GM12878 (cell line): Measurements from ENCODE around the gene RABL3. TPM values are rescaled to one million over a fixed set of nuclear protein-coding genes. Genes with fewer than 3 reads are reported as not detected.

Source experiments
- ATAC-seq: fragments of 200-7000 bp; cut with Tn5 transposase; 3 replicates; pipeline ENCODE4 v1.9.1; 2020; ENCODE audit warnings: mild to moderate bottlenecking, moderate library complexity
- BruUV-seq: library from RNA; stranded (reverse); fragments of 400-500 nt; replicated peaks from 2 replicates; lab custom pipeline; 2021; lab: Mats Ljungman, UMichigan
- CTCF ChIA-PET: fragments of 300-600 bp; sonication (Branson Sonifier 250); formaldehyde crosslinking; extraction: SDS; loops from one replicate; lab custom pipeline; 2021; ENCODE audit warnings: inconsistent platforms; lab: Yijun Ruan, JAX
- POLR2A ChIA-PET: fragments of 350-600 bp; formaldehyde crosslinking; extraction: SDS; loops from one replicate; lab custom pipeline; 2021; ENCODE audit warnings: inconsistent platforms; lab: Charles Lee
- RAD21 ChIA-PET: fragments of 300-600 bp; sonication (Branson Sonifier 250); formaldehyde crosslinking; loops from one replicate; lab custom pipeline; 2023; ENCODE audit warnings: antibody characterized with exemption; ENCODE audit not compliant: unreplicated experiment; lab: Charles Lee
- SMC1A ChIA-PET: fragments of 300-600 bp; sonication (Branson Sonifier 250); formaldehyde crosslinking; loops from one replicate; lab custom pipeline; 2023; ENCODE audit not compliant: unreplicated experiment, uncharacterized antibody; lab: Charles Lee
- DNase-seq: peaks from one replicate; pipeline ENCODE4 v3.0.0-alpha.2; 2011; ENCODE audit warnings: low read depth, low spot score
- FAIRE-seq: peaks from 3 replicates; lab custom pipeline; 2011; peaks lifted over from hg19 to GRCh38; lab: Jason Lieb, UNC
- H2AFZ ChIP-seq: 2 replicates; pipeline ENCODE4 v1.6.0; 2011; ENCODE audit warnings: low read depth, low read length, control low read depth; ENCODE audit not compliant: control insufficient read depth
- H3K27ac ChIP-seq: 2 replicates; pipeline ENCODE4 v1.5.1; 2011; ENCODE audit warnings: control low read depth; ENCODE audit not compliant: control insufficient read depth, insufficient read depth
- H3K27me3 ChIP-seq, 2 experiments: replicated peaks in 1 of 2; 2 replicates each; pipeline versions ENCODE4 v1.6.0 to v1.6.1; 2011; ENCODE audit warnings: low read length in 1 of 2; ENCODE audit not compliant: control insufficient read depth in 2 of 2, insufficient read depth in 2 of 2
- H3K36me3 ChIP-seq, 2 experiments: 2 replicates each; pipeline ENCODE4 v1.5.1; 2011; ENCODE audit warnings: low read length in 1 of 2; ENCODE audit not compliant: control insufficient read depth in 2 of 2, insufficient read depth in 2 of 2
- H3K4me1 ChIP-seq: 2 replicates; pipeline ENCODE4 v1.6.1; 2011; ENCODE audit warnings: mild to moderate bottlenecking, low read length, moderate library complexity, mixed read lengths; ENCODE audit not compliant: control insufficient read depth, insufficient read depth
- H3K4me2 ChIP-seq: 2 replicates; pipeline ENCODE4 v1.6.0; 2011; ENCODE audit warnings: control low read depth; ENCODE audit not compliant: control insufficient read depth, insufficient read depth
- H3K4me3 ChIP-seq: fragments of 200-600 bp; sonication (generic); 2 replicates; pipeline ENCODE4 v1.5.1; 2016
- H3K79me2 ChIP-seq: 2 replicates; pipeline ENCODE4 v1.6.0; 2011; ENCODE audit warnings: low read length; ENCODE audit not compliant: control insufficient read depth, insufficient read depth
- H3K9ac ChIP-seq: 2 replicates; pipeline ENCODE4 v1.8.0; 2011; ENCODE audit warnings: low read length, control low read depth, mixed read lengths; ENCODE audit not compliant: control insufficient read depth, insufficient read depth
- H3K9me3 ChIP-seq: replicated peaks from 3 replicates; pipeline ENCODE4 v1.5.1; 2011; ENCODE audit warnings: mild to moderate bottlenecking, low read length; ENCODE audit not compliant: control insufficient read depth, insufficient read depth
- H4K20me1 ChIP-seq: 2 replicates; pipeline ENCODE4 v1.6.0; 2011; ENCODE audit not compliant: control insufficient read depth, insufficient read depth
- ASH2L ChIP-seq: fragments of 300-600, 200-600 bp; sonication (generic); IDR thresholded peaks from 2 replicates; pipeline ENCODE4 v1.6.1; 2017; ENCODE audit warnings: low read depth, mild to moderate bottlenecking, borderline replicate concordance
- ATF7 ChIP-seq: fragments of 450-650 bp; IDR thresholded peaks from 2 replicates; pipeline ENCODE4 v1.6.1; 2016; ENCODE audit warnings: low read depth, mild to moderate bottlenecking
- BACH1 ChIP-seq: fragments of 450-650 bp; IDR thresholded peaks from 2 replicates; pipeline ENCODE4 v1.6.1; 2017; ENCODE audit warnings: mild to moderate bottlenecking, borderline replicate concordance
- CBX5 ChIP-seq: sonication (generic); IDR thresholded peaks from 2 replicates; pipeline ENCODE4 v1.6.1; 2016; ENCODE audit warnings: low read depth, moderate library complexity, mild to moderate bottlenecking, inconsistent platforms
- ELK1 ChIP-seq: IDR thresholded peaks from 2 replicates; pipeline ENCODE4 v1.6.1; 2012; ENCODE audit warnings: low read depth, low read length, improper control_type of control experiment
- ESRRA ChIP-seq: IDR thresholded peaks from 2 replicates; pipeline ENCODE4 v1.6.1; 2012; ENCODE audit warnings: mild to moderate bottlenecking, low read length, improper control_type of control experiment
- MXI1 ChIP-seq: fragments of 150-350 bp; IDR thresholded peaks from 2 replicates; pipeline ENCODE4 v1.6.1; 2011; ENCODE audit warnings: low read depth, mild to moderate bottlenecking, inconsistent platforms, low read length, improper control_type of control experiment
- MYC ChIP-seq: IDR thresholded peaks from 2 replicates; pipeline ENCODE4 v1.6.1; 2011; ENCODE audit warnings: mild to moderate bottlenecking, low read length, moderate library complexity, inconsistent platforms; ENCODE audit not compliant: insufficient read depth, insufficient replicate concordance, insufficient read length, severe bottlenecking
- NR2C1 ChIP-seq: fragments of 450-650 bp; IDR thresholded peaks from 2 replicates; pipeline ENCODE4 v1.6.1; 2017; ENCODE audit warnings: antibody characterized with exemption, mild to moderate bottlenecking, moderate library complexity
- PBX3 ChIP-seq: IDR thresholded peaks from 2 replicates; pipeline ENCODE4 v1.6.1; 2011; ENCODE audit warnings: mild to moderate bottlenecking, low read depth, low read length, moderate library complexity; ENCODE audit not compliant: insufficient replicate concordance
- PKNOX1 ChIP-seq: fragments of 450-650 bp; IDR thresholded peaks from 2 replicates; pipeline ENCODE4 v1.6.1; 2016; ENCODE audit warnings: mild to moderate bottlenecking
- RAD21 ChIP-seq: IDR thresholded peaks from 2 replicates; pipeline ENCODE4 v1.6.1; 2011; ENCODE audit warnings: mild to moderate bottlenecking, low read depth, low read length, moderate library complexity; ENCODE audit not compliant: insufficient read depth
- SMARCA5 ChIP-seq: fragments of 450-650 bp; IDR thresholded peaks from 2 replicates; pipeline ENCODE4 v1.6.1; 2017; ENCODE audit warnings: mild to moderate bottlenecking
- SPI1 ChIP-seq: IDR thresholded peaks from 2 replicates; pipeline ENCODE4 v1.6.1; 2011; ENCODE audit warnings: low read depth, mild to moderate bottlenecking, low read length, moderate library complexity, borderline replicate concordance; ENCODE audit not compliant: insufficient read depth
- TAF1 ChIP-seq: IDR thresholded peaks from 2 replicates; pipeline ENCODE4 v1.6.1; 2011; ENCODE audit warnings: mild to moderate bottlenecking, low read depth, low read length, borderline replicate concordance
- TCF7 ChIP-seq: IDR thresholded peaks from 2 replicates; pipeline ENCODE4 v1.6.1; 2014; ENCODE audit warnings: antibody characterized with exemption, borderline replicate concordance
- ZNF217 ChIP-seq: fragments of 450-650 bp; IDR thresholded peaks from 2 replicates; pipeline ENCODE4 v1.6.1; 2017; ENCODE audit warnings: antibody characterized with exemption, mild to moderate bottlenecking
- ZNF384 ChIP-seq: IDR thresholded peaks from 2 replicates; pipeline ENCODE4 v1.6.1; 2012; ENCODE audit warnings: low read depth, mild to moderate bottlenecking, low read length, improper control_type of control experiment, borderline replicate concordance
- WGBS: methylation state at CpG from one replicate; pipeline ENCODE4 v1.1.6; 2016; ENCODE audit warnings: low lambda C conversion rate; ENCODE audit not compliant: insufficient replicate concordance, insufficient coverage; ENCODE audit errors: missing lambda C conversion rate; 5-methylcytosine and 5-hydroxymethylcytosine counted together
- in situ Hi-C: fragments of 300-500 bp; cut with MboI; formaldehyde crosslinking; loops from 9 replicates; pipeline ENCODE4 v1.14.3; 2018; ENCODE audit warnings: mixed read lengths
- intact Hi-C: fragments of 100-400 bp; cut with micrococcal nuclease; formaldehyde crosslinking; loops from one replicate; pipeline ENCODE4 v1.14.2; 2022; ENCODE audit not compliant: unreplicated experiment
- polyA plus RNA-seq, 11 experiments: library from polyadenylated mRNA; depleted of rRNA in 4 of 11; unstranded in 6 of 11; stranded (reverse) in 5 of 11; fragments of >200 nt; fragmentation: Nextera tagmentation in 4 of 11; fragmentation: Illumina TruSeq in 1 of 11; extraction: Ambion mirVana in 4 of 11; extraction: Trizol in 1 of 11; gene quantifications; 1 replicate in 1 of 11; 2 replicates in 10 of 11; pipeline versions ENCODE4 v1.2.1 to v1.2.3, GENCODE V29; 2011 to 2016; ENCODE audit warnings: inconsistent platforms in 2 of 11, missing spikeins in 2 of 11, low read depth in 1 of 11
- total RNA-seq, 4 experiments: library from RNA; depleted of rRNA in 3 of 4; stranded (reverse); fragments of >200 nt in 3 of 4; fragmentation: Illumina TruSeq in 1 of 4; extraction: Trizol in 1 of 4; gene quantifications; 2 replicates each; pipeline versions ENCODE4 v1.2.1 to v1.2.3, GENCODE V29; 2013 to 2021
- TF ChIP-seq, protein P1 (sequence below): fragments of 450-650 bp; conservative IDR thresholded peaks from 2 replicates; pipeline ENCODE4 v1.6.1; 2017; ENCODE audit warnings: mild to moderate bottlenecking, moderate library complexity

RABL3 gene
- total and polyA plus RNA-seq, 10 of the 15 experiments (the other 5 are each of a cell fraction or from before 2014, with no cell fraction given): 10.5 to 38.0 (median 25.2) TPM

- CTCF ChIA-PET: no interaction called here
- WGBS: 47% methylated on average over 2 of the region's 2 CpGs
- H3K9me3 ChIP-seq: no peaks in the 10 kb centered on the region
- H3K36me3 ChIP-seq: no peaks in the 10 kb centered on the region
- H3K4me1 ChIP-seq: no peaks in the 10 kb centered on the region
- H4K20me1 ChIP-seq: no peaks in the 10 kb centered on the region
- intact Hi-C loops (no loop called here), in situ Hi-C loops (no loop called here)
- no peaks in the 10 kb centered on the region for H3K27me3 ChIP-seq
- RAD21 ChIA-PET: no interaction called here
- H3K79me2 ChIP-seq: no peaks in the 10 kb centered on the region
- H2AFZ ChIP-seq: no peak overlapping the region
- H3K4me3 ChIP-seq: no peak overlapping the region
- BruUV-seq: no TSS peak
- H3K4me2 ChIP-seq: no peak overlapping the region
- DNase-seq (no peak), FAIRE-seq (no peak), ATAC-seq (no peak)
- no peak overlapping the region for H3K9ac ChIP-seq
- SMC1A ChIA-PET: interaction anchor here (0.8 kb wide), 2 partner anchors 11 to 14 kb away, joined by 3 read pairs; no protein-coding TSS in a partner anchor
- H3K27ac ChIP-seq: no peak overlapping the region
- POLR2A ChIA-PET: no interaction called here
- TF ChIP-seq ZNF217 (no peak), ATF7 (no peak), BACH1 (no peak), SPI1 (no peak), CBX5 (no peak), SMARCA5 (no peak), PKNOX1 (no peak), TCF7 (no peak), PBX3 (no peak), ZNF384 (no peak), MYC (no peak), ELK1 (no peak), NR2C1 (no peak), MXI1 (no peak), TAF1 (no peak), RAD21 (no peak), ESRRA (no peak), ASH2L (no peak)
- TF ChIP-seq, protein P1, sequence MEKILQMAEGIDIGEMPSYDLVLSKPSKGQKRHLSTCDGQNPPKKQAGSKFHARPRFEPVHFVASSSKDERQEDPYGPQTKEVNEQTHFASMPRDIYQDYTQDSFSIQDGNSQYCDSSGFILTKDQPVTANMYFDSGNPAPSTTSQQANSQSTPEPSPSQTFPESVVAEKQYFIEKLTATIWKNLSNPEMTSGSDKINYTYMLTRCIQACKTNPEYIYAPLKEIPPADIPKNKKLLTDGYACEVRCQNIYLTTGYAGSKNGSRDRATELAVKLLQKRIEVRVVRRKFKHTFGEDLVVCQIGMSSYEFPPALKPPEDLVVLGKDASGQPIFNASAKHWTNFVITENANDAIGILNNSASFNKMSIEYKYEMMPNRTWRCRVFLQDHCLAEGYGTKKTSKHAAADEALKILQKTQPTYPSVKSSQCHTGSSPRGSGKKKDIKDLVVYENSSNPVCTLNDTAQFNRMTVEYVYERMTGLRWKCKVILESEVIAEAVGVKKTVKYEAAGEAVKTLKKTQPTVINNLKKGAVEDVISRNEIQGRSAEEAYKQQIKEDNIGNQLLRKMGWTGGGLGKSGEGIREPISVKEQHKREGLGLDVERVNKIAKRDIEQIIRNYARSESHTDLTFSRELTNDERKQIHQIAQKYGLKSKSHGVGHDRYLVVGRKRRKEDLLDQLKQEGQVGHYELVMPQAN: no peak
Observed at GRCh38 chr3:120636795-120637401, 105.4 kb downstream of the RABL3 start.
